Brain microvascular endothelial cell (primary cell): ENCODE measurements around the gene CYB5R4.

Experiments used
- DNase-seq: peaks from one replicate; pipeline ENCODE4 v3.0.0-alpha.2; 2020
- H3K27ac ChIP-seq: fragments of 250-450 bp; sonication (Bioruptor Pico); 2 replicates; pipeline ENCODE4 v1.5.1; 2020; ENCODE audit warnings: mild to moderate bottlenecking, moderate library complexity
- H3K27me3 ChIP-seq: fragments of 250-450 bp; sonication (Bioruptor Pico); replicated peaks from 2 replicates; pipeline ENCODE4 v1.5.1; 2020; ENCODE audit warnings: mild to moderate bottlenecking
- H3K36me3 ChIP-seq: fragments of 250-450 bp; sonication (Bioruptor Pico); replicated peaks from 2 replicates; pipeline ENCODE4 v1.5.1; 2020; ENCODE audit warnings: mild to moderate bottlenecking
- H3K4me3 ChIP-seq: 2 replicates; pipeline ENCODE4 v1.5.1; 2011; ENCODE audit warnings: low read depth, mild to moderate bottlenecking, control low read depth, low read length, moderate library complexity
- CTCF ChIP-seq: IDR thresholded peaks from 2 replicates; pipeline ENCODE4 v1.5.1; 2011; ENCODE audit warnings: low read depth, mild to moderate bottlenecking, moderate library complexity, low read length, control low read depth, inconsistent platforms; ENCODE audit errors: missing control alignments
- in situ Hi-C: cut with HindIII; loops from 2 replicates; pipeline ENCODE4 v1.10.0; 2017; ENCODE audit warnings: low sequenced_read_pairs, low pct_ligation_motif_present

CYB5R4 gene

GRCh38 chr6:83976871-83977270 lies 117.4 kb downstream of the CYB5R4 start:
- DNase-seq, result no peak
- Histone ChIP-seq H3K27ac (no peak overlapping the region), H3K36me3 (no peaks in the 10 kb centered on the region), H3K4me3 (no peak overlapping the region), H3K27me3 (no peaks in the 10 kb centered on the region)
- in situ Hi-C loops, result no loop called here
- TF ChIP-seq CTCF, result no peak

GRCh38 chr6:83978324-83978734 lies 118.8 kb downstream of the CYB5R4 start:
- H3K36me3 ChIP-seq, result no peaks in the 10 kb centered on the region
- no peak for DNase-seq
- TF ChIP-seq CTCF, result no peak
- no peak overlapping the region for H3K27ac ChIP-seq
- H3K4me3 ChIP-seq, result no peak overlapping the region
- no peaks in the 10 kb centered on the region for H3K27me3 ChIP-seq
- in situ Hi-C loops, result no loop called here

GRCh38 chr6:83978997-83979396 lies 119.5 kb downstream of the CYB5R4 start:
- Histone ChIP-seq H3K36me3 (no peaks in the 10 kb centered on the region), H3K27ac (no peak overlapping the region), H3K27me3 (no peaks in the 10 kb centered on the region), H3K4me3 (no peak overlapping the region)
- TF ChIP-seq CTCF, result no peak
- in situ Hi-C loops, result no loop called here
- DNase-seq, result no peak

- Histone ChIP-seq H3K27ac (no peak overlapping the region), H3K4me3 (no peak overlapping the region), H3K27me3 (no peaks in the 10 kb centered on the region), H3K36me3 (no peaks in the 10 kb centered on the region)
- TF ChIP-seq CTCF, result no peak
- in situ Hi-C loops, result no loop called here
- no peak for DNase-seq
Measured at GRCh38 chr6:83984411-83984810, 124.9 kb downstream of the CYB5R4 start.

- Histone ChIP-seq H3K27ac (no peak overlapping the region), H3K4me3 (no peak overlapping the region), H3K36me3 (no peaks in the 10 kb centered on the region), H3K27me3 (no peaks in the 10 kb centered on the region)
- in situ Hi-C loops, result no loop called here
- TF ChIP-seq CTCF, result no peak
- no peak for DNase-seq
Measured at GRCh38 chr6:83985308-83985713, 125.8 kb downstream of the CYB5R4 start.

GRCh38 chr6:83985715-83986114 lies 126.2 kb downstream of the CYB5R4 start:
- no peak for DNase-seq
- in situ Hi-C loops, result no loop called here
- no peaks in the 10 kb centered on the region for H3K36me3 ChIP-seq
- TF ChIP-seq CTCF, result no peak
- no peaks in the 10 kb centered on the region for H3K27me3 ChIP-seq
- no peak overlapping the region for H3K27ac ChIP-seq
- no peak overlapping the region for H3K4me3 ChIP-seq
